GM23338 (cell line): Measurements from ENCODE around the gene MEOX1. TPM values are rescaled to one million over a fixed set of nuclear protein-coding genes. Genes with fewer than 3 reads are reported as not detected.

ENCODE experiments used
- ETS1 ChIP-seq: IDR thresholded peaks from 2 replicates; pipeline ENCODE4 v1.6.1; 2016; ENCODE audit warnings: antibody characterized with exemption
- JUNB ChIP-seq: IDR thresholded peaks from one replicate; pipeline ENCODE4 v1.6.1; 2016; ENCODE audit warnings: antibody characterized with exemption; ENCODE audit not compliant: unreplicated experiment
- NANOG ChIP-seq: IDR thresholded peaks from 2 replicates; pipeline ENCODE4 v1.6.1; 2016; ENCODE audit warnings: antibody characterized with exemption, borderline replicate concordance
- REST ChIP-seq: IDR thresholded peaks from one replicate; pipeline ENCODE4 v1.6.1; 2018; ENCODE audit warnings: antibody characterized with exemption; ENCODE audit not compliant: unreplicated experiment
- STAT1 ChIP-seq: IDR thresholded peaks from one replicate; pipeline ENCODE4 v1.6.1; 2016; ENCODE audit warnings: antibody characterized with exemption; ENCODE audit not compliant: unreplicated experiment
- ZNF331 ChIP-seq: fragments of 250-450 bp; sonication (Bioruptor Pico); IDR thresholded peaks from 2 replicates; pipeline ENCODE4 v1.5.0; 2020; ENCODE audit warnings: low read depth, mild to moderate bottlenecking, moderate library complexity
- polyA plus RNA-seq: library from polyadenylated mRNA; unstranded; fragments of >200 nt; fragmentation: Nextera tagmentation; extraction: Ambion mirVana; gene quantifications from 2 replicates; pipeline ENCODE4 v1.2.1, GENCODE V29; 2016
- total RNA-seq: library from RNA; depleted of rRNA; stranded (reverse); fragments of >200 nt; shearing (Covaris generic); gene quantifications from 2 replicates; pipeline ENCODE4 v1.2.3, GENCODE V29; 2014
- TF ChIP-seq, protein P1 (sequence below): fragments of 250-450 bp; sonication (Bioruptor Pico); IDR thresholded peaks from 2 replicates; pipeline ENCODE4 v1.5.0; 2020; ENCODE audit warnings: mild to moderate bottlenecking, moderate library complexity
- TF ChIP-seq, protein P2 (sequence below), 2 experiments: fragments of 200-600 bp in 1 of 2; sonication (generic) in 1 of 2; conservative IDR thresholded peaks; 2 replicates each; pipeline versions ENCODE4 v1.5.1 to v1.6.1; 2016 to 2017; ENCODE audit warnings: antibody characterized with exemption in 2 of 2, low read depth in 2 of 2, mild to moderate bottlenecking in 2 of 2, moderate library complexity in 1 of 2

The MEOX1 gene
- total and polyA plus RNA-seq, 2 experiments from 2014 or later: not detected

DNA sequence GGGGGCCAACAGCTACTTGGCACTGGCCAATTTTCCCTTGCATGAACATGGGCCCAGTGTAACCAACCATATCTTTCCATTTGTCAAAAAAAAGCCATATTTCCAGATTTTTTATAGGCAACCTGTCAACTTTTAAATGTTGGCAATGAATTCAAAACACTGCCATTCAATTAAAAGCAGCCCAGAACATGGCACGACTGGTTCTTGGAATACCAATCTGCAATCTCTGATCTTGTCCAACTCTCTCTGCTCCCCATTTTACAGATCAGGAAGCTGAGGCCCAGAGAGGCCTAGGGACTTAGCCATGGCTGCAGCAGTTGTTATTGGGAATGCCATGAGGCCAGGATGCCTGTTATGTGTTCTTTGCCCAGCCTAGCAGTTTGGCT, 8.9 kb upstream of the MEOX1 start (continued):
- TF ChIP-seq, protein P1, sequence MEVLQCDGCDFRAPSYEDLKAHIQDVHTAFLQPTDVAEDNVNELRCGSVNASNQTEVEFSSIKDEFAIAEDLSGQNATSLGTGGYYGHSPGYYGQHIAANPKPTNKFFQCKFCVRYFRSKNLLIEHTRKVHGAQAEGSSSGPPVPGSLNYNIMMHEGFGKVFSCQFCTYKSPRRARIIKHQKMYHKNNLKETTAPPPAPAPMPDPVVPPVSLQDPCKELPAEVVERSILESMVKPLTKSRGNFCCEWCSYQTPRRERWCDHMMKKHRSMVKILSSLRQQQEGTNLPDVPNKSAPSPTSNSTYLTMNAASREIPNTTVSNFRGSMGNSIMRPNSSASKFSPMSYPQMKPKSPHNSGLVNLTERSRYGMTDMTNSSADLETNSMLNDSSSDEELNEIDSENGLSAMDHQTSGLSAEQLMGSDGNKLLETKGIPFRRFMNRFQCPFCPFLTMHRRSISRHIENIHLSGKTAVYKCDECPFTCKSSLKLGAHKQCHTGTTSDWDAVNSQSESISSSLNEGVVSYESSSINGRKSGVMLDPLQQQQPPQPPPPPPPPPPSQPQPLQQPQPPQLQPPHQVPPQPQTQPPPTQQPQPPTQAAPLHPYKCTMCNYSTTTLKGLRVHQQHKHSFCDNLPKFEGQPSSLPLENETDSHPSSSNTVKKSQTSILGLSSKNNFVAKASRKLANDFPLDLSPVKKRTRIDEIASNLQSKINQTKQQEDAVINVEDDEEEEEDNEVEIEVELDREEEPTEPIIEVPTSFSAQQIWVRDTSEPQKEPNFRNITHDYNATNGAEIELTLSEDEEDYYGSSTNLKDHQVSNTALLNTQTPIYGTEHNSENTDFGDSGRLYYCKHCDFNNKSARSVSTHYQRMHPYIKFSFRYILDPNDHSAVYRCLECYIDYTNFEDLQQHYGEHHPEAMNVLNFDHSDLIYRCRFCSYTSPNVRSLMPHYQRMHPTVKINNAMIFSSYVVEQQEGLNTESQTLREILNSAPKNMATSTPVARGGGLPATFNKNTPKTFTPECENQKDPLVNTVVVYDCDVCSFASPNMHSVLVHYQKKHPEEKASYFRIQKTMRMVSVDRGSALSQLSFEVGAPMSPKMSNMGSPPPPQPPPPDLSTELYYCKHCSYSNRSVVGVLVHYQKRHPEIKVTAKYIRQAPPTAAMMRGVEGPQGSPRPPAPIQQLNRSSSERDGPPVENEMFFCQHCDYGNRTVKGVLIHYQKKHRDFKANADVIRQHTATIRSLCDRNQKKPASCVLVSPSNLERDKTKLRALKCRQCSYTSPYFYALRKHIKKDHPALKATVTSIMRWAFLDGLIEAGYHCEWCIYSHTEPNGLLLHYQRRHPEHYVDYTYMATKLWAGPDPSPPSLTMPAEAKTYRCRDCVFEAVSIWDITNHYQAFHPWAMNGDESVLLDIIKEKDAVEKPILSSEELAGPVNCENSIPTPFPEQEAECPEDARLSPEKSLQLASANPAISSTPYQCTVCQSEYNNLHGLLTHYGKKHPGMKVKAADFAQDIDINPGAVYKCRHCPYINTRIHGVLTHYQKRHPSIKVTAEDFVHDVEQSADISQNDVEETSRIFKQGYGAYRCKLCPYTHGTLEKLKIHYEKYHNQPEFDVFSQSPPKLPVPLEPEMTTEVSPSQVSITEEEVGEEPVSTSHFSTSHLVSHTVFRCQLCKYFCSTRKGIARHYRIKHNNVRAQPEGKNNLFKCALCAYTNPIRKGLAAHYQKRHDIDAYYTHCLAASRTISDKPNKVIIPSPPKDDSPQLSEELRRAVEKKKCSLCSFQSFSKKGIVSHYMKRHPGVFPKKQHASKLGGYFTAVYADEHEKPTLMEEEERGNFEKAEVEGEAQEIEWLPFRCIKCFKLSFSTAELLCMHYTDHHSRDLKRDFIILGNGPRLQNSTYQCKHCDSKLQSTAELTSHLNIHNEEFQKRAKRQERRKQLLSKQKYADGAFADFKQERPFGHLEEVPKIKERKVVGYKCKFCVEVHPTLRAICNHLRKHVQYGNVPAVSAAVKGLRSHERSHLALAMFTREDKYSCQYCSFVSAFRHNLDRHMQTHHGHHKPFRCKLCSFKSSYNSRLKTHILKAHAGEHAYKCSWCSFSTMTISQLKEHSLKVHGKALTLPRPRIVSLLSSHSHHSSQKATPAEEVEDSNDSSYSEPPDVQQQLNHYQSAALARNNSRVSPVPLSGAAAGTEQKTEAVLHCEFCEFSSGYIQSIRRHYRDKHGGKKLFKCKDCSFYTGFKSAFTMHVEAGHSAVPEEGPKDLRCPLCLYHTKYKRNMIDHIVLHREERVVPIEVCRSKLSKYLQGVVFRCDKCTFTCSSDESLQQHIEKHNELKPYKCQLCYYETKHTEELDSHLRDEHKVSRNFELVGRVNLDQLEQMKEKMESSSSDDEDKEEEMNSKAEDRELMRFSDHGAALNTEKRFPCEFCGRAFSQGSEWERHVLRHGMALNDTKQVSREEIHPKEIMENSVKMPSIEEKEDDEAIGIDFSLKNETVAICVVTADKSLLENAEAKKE (CRISPR knock-in tag): no peak
- TF ChIP-seq NANOG (no peak), REST (no peak), JUNB (no peak), ZNF331 (CRISPR knock-in tag) (no peak), STAT1 (no peak), ETS1 (no peak)
- TF ChIP-seq, protein P2, sequence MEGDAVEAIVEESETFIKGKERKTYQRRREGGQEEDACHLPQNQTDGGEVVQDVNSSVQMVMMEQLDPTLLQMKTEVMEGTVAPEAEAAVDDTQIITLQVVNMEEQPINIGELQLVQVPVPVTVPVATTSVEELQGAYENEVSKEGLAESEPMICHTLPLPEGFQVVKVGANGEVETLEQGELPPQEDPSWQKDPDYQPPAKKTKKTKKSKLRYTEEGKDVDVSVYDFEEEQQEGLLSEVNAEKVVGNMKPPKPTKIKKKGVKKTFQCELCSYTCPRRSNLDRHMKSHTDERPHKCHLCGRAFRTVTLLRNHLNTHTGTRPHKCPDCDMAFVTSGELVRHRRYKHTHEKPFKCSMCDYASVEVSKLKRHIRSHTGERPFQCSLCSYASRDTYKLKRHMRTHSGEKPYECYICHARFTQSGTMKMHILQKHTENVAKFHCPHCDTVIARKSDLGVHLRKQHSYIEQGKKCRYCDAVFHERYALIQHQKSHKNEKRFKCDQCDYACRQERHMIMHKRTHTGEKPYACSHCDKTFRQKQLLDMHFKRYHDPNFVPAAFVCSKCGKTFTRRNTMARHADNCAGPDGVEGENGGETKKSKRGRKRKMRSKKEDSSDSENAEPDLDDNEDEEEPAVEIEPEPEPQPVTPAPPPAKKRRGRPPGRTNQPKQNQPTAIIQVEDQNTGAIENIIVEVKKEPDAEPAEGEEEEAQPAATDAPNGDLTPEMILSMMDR (conservative IDR thresholded peaks at IDR 0.05; ENCODE audit: low read depth in 2 of 2): no peak
